AG04450 (cell line): ENCODE results near the gene EID1. TPM values are rescaled to one million over a fixed set of nuclear protein-coding genes. Genes with fewer than 3 reads are reported as not detected.
"Not testable (repeated sequence)": the region's sequence is repeated elsewhere in the genome, so short reads cannot be mapped to it uniquely, and the experiment has no call there.

Experiments
- CTCF ChIA-PET: fragments of 300-600, 350-600 bp; formaldehyde crosslinking; extraction: SDS; loops from one replicate; lab custom pipeline; 2022; ENCODE audit warnings: antibody characterized with exemption, inconsistent platforms; lab: Charles Lee
- POLR2A ChIA-PET: fragments of 350-600 bp; formaldehyde crosslinking; extraction: SDS; loops from one replicate; lab custom pipeline; 2021; ENCODE audit warnings: antibody characterized with exemption, inconsistent platforms; lab: Yijun Ruan, JAX
- DNase-seq: peaks from one replicate; pipeline ENCODE4 v3.0.0-alpha.2; 2011; ENCODE audit warnings: low read depth, low spot score
- H3K27ac ChIP-seq: one replicate; pipeline ENCODE4 v1.5.1; 2012; ENCODE audit warnings: low read depth, low read length, control low read depth
- H3K27me3 ChIP-seq: one replicate; pipeline ENCODE4 v1.6.0; 2012; ENCODE audit warnings: low read length; ENCODE audit not compliant: control insufficient read depth, insufficient read depth
- H3K4me3 ChIP-seq: 2 replicates; pipeline ENCODE4 v1.5.1; 2011; ENCODE audit warnings: mild to moderate bottlenecking, low read depth, low read length, control low read depth
- H3K9me3 ChIP-seq: 2 replicates; pipeline ENCODE4 v1.5.1; 2012; ENCODE audit warnings: low read length; ENCODE audit not compliant: control insufficient read depth, insufficient read depth
- CTCF ChIP-seq: IDR thresholded peaks from 2 replicates; pipeline ENCODE4 v1.5.1; 2011; ENCODE audit warnings: low read depth, low read length, control low read depth, inconsistent platforms
- polyA plus RNA-seq: library from polyadenylated mRNA; depleted of rRNA; stranded (reverse); fragments of >200 nt; gene quantifications from 2 replicates; pipeline ENCODE4 v1.2.3, GENCODE V29; 2011

EID1 gene
- polyA plus RNA-seq, 1 experiment = 348 TPM

GRCh38 chr15:48851956-48852355 is 26.0 kb upstream of the EID1 start:
- no peak for TF ChIP-seq CTCF
- DNase-seq = no peak
- Histone ChIP-seq H3K9me3 (no peaks in the 10 kb centered on the region), H3K27me3 (no peaks in the 10 kb centered on the region), H3K4me3 (no peak overlapping the region), H3K27ac (no peak overlapping the region)
- ChIA-PET POLR2A (no interaction called here), CTCF (no interaction called here)

GRCh38 chr15:48854434-48854833 is 23.5 kb upstream of the EID1 start:
- CTCF ChIA-PET, H3K9me3 ChIP-seq, POLR2A ChIA-PET, DNase-seq, H3K27ac ChIP-seq, H3K4me3 ChIP-seq, H3K27me3 ChIP-seq: not testable (repeated sequence)

- no peaks in the 10 kb centered on the region for H3K27me3 ChIP-seq
- ChIA-PET POLR2A (interaction anchor here (0.9 kb wide), 1 partner anchor 59 kb away, joined by 3 read pairs; no protein-coding TSS in a partner anchor), CTCF (interaction anchor here (0.6 to 10.0 kb wide), 12 partner anchors 12 to 519 kb away, joined by 3 to 102 read pairs (median 4); no protein-coding TSS in a partner anchor)
- no peaks in the 10 kb centered on the region for H3K9me3 ChIP-seq
- no peak overlapping the region for H3K4me3 ChIP-seq
- H3K27ac ChIP-seq = no peak overlapping the region
- TF ChIP-seq CTCF = peak; percentile 64
- DNase-seq = no peak
Measured at GRCh38 chr15:48855501-48856440, 22.2 kb upstream of the EID1 start.

GRCh38 chr15:48856942-48857341 is 21.0 kb upstream of the EID1 start:
- no peak for DNase-seq
- CTCF ChIA-PET = interaction anchor here (0.7 to 10.0 kb wide), 13 partner anchors 21 to 520 kb away, joined by 3 to 102 read pairs (median 4); partner anchors contain the start of genes EID1 and SHC4
- Histone ChIP-seq H3K9me3 (no peaks in the 10 kb centered on the region), H3K27me3 (no peaks in the 10 kb centered on the region), H3K27ac (peak overlapping the region; percentile 43), H3K4me3 (no peak overlapping the region)
- TF ChIP-seq CTCF = no peak
- POLR2A ChIA-PET = interaction anchor here (0.7 to 0.9 kb wide), 2 partner anchors 60 to 79 kb away, joined by 3 to 4 read pairs; no protein-coding TSS in a partner anchor

GRCh38 chr15:48858401-48858800 is 19.5 kb upstream of the EID1 start:
- Histone ChIP-seq H3K27ac (no peak overlapping the region), H3K4me3 (no peak overlapping the region), H3K9me3 (no peaks in the 10 kb centered on the region), H3K27me3 (no peaks in the 10 kb centered on the region)
- POLR2A ChIA-PET = no interaction called here
- no peak for TF ChIP-seq CTCF
- DNase-seq = no peak
- CTCF ChIA-PET = interaction anchor here (1.1 to 10.0 kb wide), 6 partner anchors 57 to 564 kb away, joined by 3 to 102 read pairs (median 26); partner anchors contain the start of genes FGF7 and SHC4
